ENCODE data around the gene CDK12. TPM values are rescaled to one million over a fixed set of nuclear protein-coding genes. Genes with fewer than 3 reads are reported as not detected.

The CDK12 gene
- total and polyA plus RNA-seq, 2 experiments from 2014 or later = 20.9 to 55.3 TPM

- TF ChIP-seq CTCF (conservative IDR thresholded peaks at IDR 0.05; ENCODE audit: low read depth in 2 of 2) (no peak), EZH2 (IDR thresholded peaks at IDR 0.05; ENCODE audit: low read depth, unreplicated experiment) (no peak), CREB1 (CRISPR knock-in tag; IDR thresholded peaks at IDR 0.05; ENCODE audit: low read depth) (no peak), NANOG (IDR thresholded peaks at IDR 0.05; ENCODE audit: borderline replicate concordance) (no peak), ZNF114 (CRISPR knock-in tag; IDR thresholded peaks at IDR 0.05) (no peak), POLR2AphosphoS5 (IDR thresholded peaks at IDR 0.05; ENCODE audit: low read depth) (no peak), REST (IDR thresholded peaks at IDR 0.05; ENCODE audit: unreplicated experiment) (no peak)
These were observed 92.2 kb downstream of the CDK12 start (continued) for GRCh38 chr17:39553341-39553945.

GRCh38 chr17:39555368-39555767, 94.1 kb downstream of the CDK12 start:
- Histone ChIP-seq H3K27me3 (ENCODE audit: insufficient read depth) (no peaks in the 10 kb centered on the region), H3K36me3 (ENCODE audit: insufficient read depth) (no peaks in the 10 kb centered on the region), H3F3A (replicated peaks; ENCODE audit: low read depth) (no peaks in the 10 kb centered on the region), H2AFZ (no peak overlapping the region), H3K27ac (ENCODE audit: low read depth) (no peak overlapping the region), H3K4me3 (no peak overlapping the region), H3K4me1 (ENCODE audit: insufficient read depth) (peaks cover 11% of the 10 kb centered on the region; the same call in 1 of the 2 replicates), H3K79me2 (replicated peaks; ENCODE audit: insufficient read depth) (no peaks in the 10 kb centered on the region), H4K20me1 (replicated peaks; ENCODE audit: insufficient read depth) (no peaks in the 10 kb centered on the region), H3K9me2 (ENCODE audit: insufficient read depth) (no peaks in the 10 kb centered on the region), H3K4me2 (no peak overlapping the region)
- H3K9me3 Mint-ChIP-seq = no peaks in the 10 kb centered on the region
- no peak overlapping the region for H3K27ac Mint-ChIP-seq
- no peak for TF ChIP-seq STAT1 (IDR thresholded peaks at IDR 0.05; ENCODE audit: unreplicated experiment)
- peaks cover 4% of the 10 kb centered on the region for H3K27me3 Mint-ChIP-seq (ENCODE audit: insufficient read depth, low read depth, poor library complexity)
- peaks cover 17% of the 10 kb centered on the region for H3K4me1 Mint-ChIP-seq
- ATAC-seq (peak; percentile 95), DNase-seq (ENCODE audit: low spot score) (peak; percentile 54)
- H3K36me3 Mint-ChIP-seq (ENCODE audit: low read depth) = no peaks in the 10 kb centered on the region; the same call in 2 of the 3 replicates
- peak overlapping the region; percentile 4; the same call in 1 of the 3 replicates for H3K4me3 Mint-ChIP-seq

GRCh38 chr17:39556423-39556822, 95.1 kb downstream of the CDK12 start:
- H3K4me3 Mint-ChIP-seq = no peak overlapping the region
- TF ChIP-seq ZNF114 (CRISPR knock-in tag; IDR thresholded peaks at IDR 0.05) (no peak), JUNB (IDR thresholded peaks at IDR 0.05; ENCODE audit: unreplicated experiment) (no peak), EZH2 (IDR thresholded peaks at IDR 0.05; ENCODE audit: low read depth, unreplicated experiment) (no peak)
- Histone ChIP-seq H3K79me2 (replicated peaks; ENCODE audit: insufficient read depth) (no peaks in the 10 kb centered on the region), H3K4me1 (ENCODE audit: insufficient read depth) (peaks cover 11% of the 10 kb centered on the region; the same call in 1 of the 2 replicates), H4K20me1 (replicated peaks; ENCODE audit: insufficient read depth) (no peaks in the 10 kb centered on the region), H2AFZ (no peak overlapping the region), H3K36me3 (ENCODE audit: insufficient read depth) (no peaks in the 10 kb centered on the region), H3K4me2 (no peak overlapping the region), H3K27me3 (ENCODE audit: insufficient read depth) (no peaks in the 10 kb centered on the region), H3K4me3 (no peak overlapping the region), H3K27ac (ENCODE audit: low read depth) (no peak overlapping the region), H3F3A (replicated peaks; ENCODE audit: low read depth) (no peaks in the 10 kb centered on the region), H3K9me2 (ENCODE audit: insufficient read depth) (no peaks in the 10 kb centered on the region)
- ATAC-seq (peak; percentile 28), DNase-seq (ENCODE audit: low spot score) (no peak)
- H3K27ac Mint-ChIP-seq = no peak overlapping the region
- no peaks in the 10 kb centered on the region for H3K9me3 Mint-ChIP-seq
- H3K27me3 Mint-ChIP-seq (ENCODE audit: insufficient read depth, low read depth, poor library complexity) = peaks cover 8% of the 10 kb centered on the region
- H3K36me3 Mint-ChIP-seq (ENCODE audit: low read depth) = no peaks in the 10 kb centered on the region; the same call in 2 of the 3 replicates
- H3K4me1 Mint-ChIP-seq = peaks cover 17% of the 10 kb centered on the region
